HepG2 (cell line): ENCODE results near the gene CCDC97. TPM values are rescaled to one million over a fixed set of nuclear protein-coding genes. Genes with fewer than 3 reads are reported as not detected.
A peak's percentile ranks its signal among the peaks of the same experiment; 100 is the strongest.

Experiments used
- CC2D1A ChIP-seq: sonication (generic); formaldehyde crosslinking; IDR thresholded peaks from 2 replicates; pipeline ENCODE4 v1.8.1; 2023; ENCODE audit warnings: mild to moderate bottlenecking, missing genetic modification reagents
- CSRNP2 ChIP-seq: sonication (generic); formaldehyde crosslinking; conservative IDR thresholded peaks from 2 replicates; pipeline ENCODE4 v1.8.0; 2022; ENCODE audit warnings: low read depth, missing genetic modification reagents
- MTF2 ChIP-seq: sonication (generic); formaldehyde crosslinking; IDR thresholded peaks from 2 replicates; pipeline ENCODE4 v1.5.0; 2020; ENCODE audit warnings: missing genetic modification reagents, borderline replicate concordance
- NFIB ChIP-seq: sonication (generic); formaldehyde crosslinking; IDR thresholded peaks from 2 replicates; pipeline ENCODE4 v1.9.0; 2021; ENCODE audit warnings: missing genetic modification reagents, mild to moderate bottlenecking, borderline replicate concordance
- PATZ1 ChIP-seq: sonication (generic); formaldehyde crosslinking; IDR thresholded peaks from 2 replicates; pipeline ENCODE4 v1.4.0; 2020; ENCODE audit warnings: missing genetic modification reagents
- STAG1 ChIP-seq: sonication (generic); formaldehyde crosslinking; IDR thresholded peaks from 2 replicates; pipeline ENCODE4 v1.4.0; 2020; ENCODE audit warnings: missing genetic modification reagents
- TEAD3 ChIP-seq: optimal IDR thresholded peaks from 2 replicates; pipeline ENCODE3; 2016; ENCODE audit warnings: borderline replicate concordance
- ZBTB21 ChIP-seq: sonication (generic); formaldehyde crosslinking; IDR thresholded peaks from 2 replicates; pipeline ENCODE4 v1.4.0; 2020; ENCODE audit warnings: missing genetic modification reagents
- ZBTB40 ChIP-seq, 2 experiments: fragments of 450-650 bp in 1 of 2; sonication (generic) in 1 of 2; formaldehyde crosslinking in 1 of 2; IDR thresholded peaks; 2 replicates each; pipeline versions ENCODE4 v1.6.1 to v1.8.0; 2016 to 2022; ENCODE audit warnings: antibody characterized with exemption in 1 of 2, mild to moderate bottlenecking in 1 of 2, missing genetic modification reagents in 1 of 2
- ZNF17 ChIP-seq: sonication (generic); formaldehyde crosslinking; IDR thresholded peaks from 2 replicates; pipeline ENCODE4 v1.5.0; 2020; ENCODE audit warnings: mild to moderate bottlenecking, missing genetic modification reagents
- ZNF205 ChIP-seq: IDR thresholded peaks from 2 replicates; pipeline ENCODE4 v1.6.1; 2018; ENCODE audit warnings: missing biosample characterization, missing genetic modification reagents
- ZXDC ChIP-seq: sonication (generic); formaldehyde crosslinking; IDR thresholded peaks from 2 replicates; pipeline ENCODE4 v1.5.0; 2020; ENCODE audit warnings: mild to moderate bottlenecking, missing genetic modification reagents
- polyA plus RNA-seq, 8 experiments: library from polyadenylated mRNA; depleted of rRNA in 3 of 8; stranded (reverse) in 7 of 8; unstranded in 1 of 8; fragments of >200 nt; fragmentation: Illumina TruSeq in 4 of 8; extraction: Trizol in 4 of 8; gene quantifications; 2 replicates each; pipeline versions ENCODE4 v1.2.1 to v1.2.3, GENCODE V29; 2011 to 2016; ENCODE audit warnings: low read depth in 4 of 8, missing spikeins in 1 of 8, mixed read lengths in 1 of 8; ENCODE audit not compliant: insufficient read depth in 1 of 8
- total RNA-seq, 5 experiments: library from RNA; depleted of rRNA; stranded (reverse); fragments of >200 nt; fragmentation: Illumina TruSeq; extraction: Trizol; gene quantifications; 2 replicates each; pipeline ENCODE4 v1.2.3, GENCODE V29; 2016; ENCODE audit warnings: low read depth in 1 of 5

The CCDC97 gene
- total and polyA plus RNA-seq, 2 of the 13 experiments (the other 11 are each of a cell fraction or from before 2014, with no cell fraction given) = 6.2 to 7.3 TPM

GRCh38 chr19:41324921-41325639, 15.1 kb downstream of the CCDC97 start (continued):
- TF ChIP-seq ZXDC (CRISPR knock-in tag) = no peak
- TF ChIP-seq PATZ1 (CRISPR knock-in tag) = peak; percentile 94
- peak; percentile 82; the same call in 1 of the 2 replicates for TF ChIP-seq ZNF205
- TF ChIP-seq CSRNP2 = no peak
- no peak for TF ChIP-seq NFIB (CRISPR knock-in tag)
- no peak for TF ChIP-seq ZBTB21
- peak; percentile 31 for TF ChIP-seq TEAD3 (CRISPR knock-in tag)
- TF ChIP-seq CC2D1A (CRISPR knock-in tag) = no peak
- no peak for TF ChIP-seq ZNF17 (CRISPR knock-in tag)
- TF ChIP-seq ZBTB40 (IDR thresholded peaks at IDR 0.05) = no peak
- TF ChIP-seq ZBTB40 (CRISPR knock-in tag; IDR thresholded peaks at IDR 0.05) = no peak; the same call in 1 of the 2 replicates
- no peak for TF ChIP-seq MTF2 (CRISPR knock-in tag)
- TF ChIP-seq STAG1 (CRISPR knock-in tag) = no peak
